Right hindlimb (tissue), 1 donor: ENCODE data around the gene VSTM4.

Experiments
- DNase-seq: peaks from one replicate; pipeline ENCODE4 v3.0.0-alpha.2; 2018

The VSTM4 gene, protein sequence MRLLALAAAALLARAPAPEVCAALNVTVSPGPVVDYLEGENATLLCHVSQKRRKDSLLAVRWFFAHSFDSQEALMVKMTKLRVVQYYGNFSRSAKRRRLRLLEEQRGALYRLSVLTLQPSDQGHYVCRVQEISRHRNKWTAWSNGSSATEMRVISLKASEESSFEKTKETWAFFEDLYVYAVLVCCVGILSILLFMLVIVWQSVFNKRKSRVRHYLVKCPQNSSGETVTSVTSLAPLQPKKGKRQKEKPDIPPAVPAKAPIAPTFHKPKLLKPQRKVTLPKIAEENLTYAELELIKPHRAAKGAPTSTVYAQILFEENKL

DNA sequence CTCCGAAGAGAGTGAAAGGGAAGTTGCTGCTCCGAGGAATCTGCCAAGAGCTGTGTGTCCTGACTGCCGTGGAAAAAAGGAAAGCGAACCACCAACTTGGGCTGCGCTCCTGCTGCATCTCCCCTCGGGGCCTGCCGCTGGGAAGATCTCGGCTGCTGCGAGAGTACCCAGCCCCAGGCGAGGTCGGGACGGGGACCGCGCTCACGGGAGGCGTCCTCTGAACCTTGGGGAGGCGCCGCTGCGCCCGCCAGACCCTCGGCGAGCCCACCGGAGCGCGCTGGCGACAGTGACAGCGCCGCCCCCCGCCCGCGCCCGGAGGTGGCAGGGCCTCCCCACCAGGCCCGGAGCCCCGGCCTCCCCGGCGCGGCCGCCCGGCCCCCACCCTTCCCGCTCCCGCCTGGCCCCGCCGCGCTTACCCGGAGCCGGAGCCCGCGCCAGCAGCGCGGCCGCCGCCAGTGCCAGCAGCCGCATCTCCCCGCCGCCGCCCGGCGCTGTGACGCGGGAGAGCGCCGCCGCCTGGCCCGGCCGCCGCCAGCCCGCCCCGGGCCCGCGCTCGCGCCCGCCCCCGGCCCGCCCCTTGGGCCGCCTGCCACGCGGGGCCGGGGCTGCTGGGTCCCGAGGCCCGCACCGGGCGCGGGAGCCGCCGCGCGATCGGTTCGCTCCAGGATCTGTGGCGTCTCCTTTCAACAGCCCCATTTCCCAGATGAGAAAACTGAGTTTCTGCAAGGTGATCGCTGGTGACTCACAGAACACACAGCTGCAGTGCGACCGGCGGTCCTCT is at the start of gene VSTM4:
VSTM4 (minus strand) TSS at position 508 of the 781 bp plus-strand sequence; CDS start at position 471, 37 bp downstream.
- DNase-seq, result peak; percentile 73

DNA sequence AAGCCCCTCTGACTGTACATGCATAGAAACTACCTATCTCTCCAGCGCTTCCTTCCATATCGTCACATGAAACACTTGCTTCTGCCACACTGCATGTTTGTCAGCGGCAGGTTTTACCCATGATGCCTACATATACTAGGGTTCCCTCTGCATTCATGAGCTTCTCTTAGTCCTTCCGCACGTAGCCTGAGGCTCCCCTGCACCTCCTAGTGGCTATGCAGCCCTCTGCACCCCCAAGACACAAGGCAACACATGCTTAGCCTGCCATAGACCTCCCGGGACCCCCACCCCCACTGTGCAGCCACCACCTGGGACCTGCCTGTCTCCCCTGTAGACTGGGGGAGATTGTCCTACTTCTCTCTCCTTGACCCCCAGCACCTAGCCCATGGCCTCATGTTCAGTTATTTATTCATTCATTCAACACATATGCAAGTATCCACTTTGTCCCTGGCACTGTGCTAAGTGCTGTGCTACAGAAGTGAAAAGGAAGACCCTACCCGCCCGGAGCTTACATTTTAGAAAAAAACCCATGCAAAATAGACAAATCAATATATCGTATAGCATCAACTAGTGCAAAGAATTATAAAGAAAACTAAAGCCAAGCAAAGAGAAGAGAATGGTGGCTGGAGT is 49.4 kb upstream of the VSTM4 start:
- DNase-seq, result peak; percentile 50

DNA sequence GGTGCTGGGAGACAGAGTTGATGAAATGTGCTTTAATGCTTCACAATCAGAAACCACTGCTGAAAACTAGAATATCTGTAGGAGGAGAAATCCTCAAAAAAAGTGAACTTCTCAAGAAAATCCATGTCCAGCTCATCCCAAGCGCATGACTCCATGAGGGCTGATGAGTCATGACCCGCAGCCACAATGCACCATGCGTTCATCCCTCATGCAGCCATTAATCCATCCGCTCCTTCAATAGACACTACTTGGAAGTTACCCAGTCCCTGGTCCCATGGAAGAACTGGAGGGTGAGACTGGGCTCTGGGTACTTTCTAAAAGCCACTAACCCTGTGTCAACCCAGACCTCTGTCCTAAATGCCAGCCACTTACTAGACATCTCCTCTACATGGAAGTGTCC is 48.4 kb upstream of the VSTM4 start:
- no peak for DNase-seq

DNA sequence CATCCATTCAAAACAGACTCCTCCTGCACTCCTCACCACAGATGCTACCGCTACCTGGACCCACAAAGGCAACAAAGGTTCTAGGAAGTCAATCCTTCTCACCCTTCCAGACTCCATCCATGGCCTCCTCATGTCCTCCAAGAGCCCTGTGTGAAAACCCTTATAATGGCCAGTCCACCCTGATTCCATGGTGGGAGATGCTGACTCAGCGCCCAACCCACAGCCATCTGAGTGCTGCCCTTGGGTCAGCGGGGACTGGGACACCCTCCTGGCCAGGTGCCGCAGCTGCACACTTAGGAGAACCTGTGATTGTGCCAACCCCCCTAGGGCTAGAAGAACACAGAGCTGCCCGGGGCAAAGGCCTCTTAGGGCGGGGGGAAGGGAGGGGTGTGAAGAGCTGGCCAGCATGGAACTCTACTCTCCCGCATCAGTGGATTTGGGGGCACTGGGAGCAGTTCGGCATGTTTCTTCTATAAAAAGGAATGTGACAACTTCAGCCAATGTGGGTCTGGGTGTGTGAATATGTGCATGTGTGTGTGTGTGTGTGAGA is 47.5 kb upstream of the VSTM4 start:
- DNase-seq, result no peak

DNA sequence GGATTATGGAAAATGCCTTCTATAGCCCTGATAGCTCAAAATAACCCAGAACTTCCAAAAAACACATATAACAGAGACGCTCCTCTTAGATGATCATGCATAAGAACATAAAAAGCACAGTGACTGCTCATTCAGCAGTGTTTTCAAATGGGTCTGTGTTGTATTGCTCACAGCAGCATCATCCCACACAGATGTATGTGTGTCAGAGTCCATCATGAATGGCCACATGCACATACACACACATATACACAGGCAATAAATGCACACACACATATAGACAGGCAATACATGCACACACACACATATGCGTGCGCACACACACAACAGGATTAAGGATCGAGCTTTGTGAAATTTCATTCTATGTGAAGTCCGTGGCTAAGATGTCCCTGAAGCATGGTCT is 46.7 kb upstream of the VSTM4 start:
- DNase-seq, result no peak

DNA sequence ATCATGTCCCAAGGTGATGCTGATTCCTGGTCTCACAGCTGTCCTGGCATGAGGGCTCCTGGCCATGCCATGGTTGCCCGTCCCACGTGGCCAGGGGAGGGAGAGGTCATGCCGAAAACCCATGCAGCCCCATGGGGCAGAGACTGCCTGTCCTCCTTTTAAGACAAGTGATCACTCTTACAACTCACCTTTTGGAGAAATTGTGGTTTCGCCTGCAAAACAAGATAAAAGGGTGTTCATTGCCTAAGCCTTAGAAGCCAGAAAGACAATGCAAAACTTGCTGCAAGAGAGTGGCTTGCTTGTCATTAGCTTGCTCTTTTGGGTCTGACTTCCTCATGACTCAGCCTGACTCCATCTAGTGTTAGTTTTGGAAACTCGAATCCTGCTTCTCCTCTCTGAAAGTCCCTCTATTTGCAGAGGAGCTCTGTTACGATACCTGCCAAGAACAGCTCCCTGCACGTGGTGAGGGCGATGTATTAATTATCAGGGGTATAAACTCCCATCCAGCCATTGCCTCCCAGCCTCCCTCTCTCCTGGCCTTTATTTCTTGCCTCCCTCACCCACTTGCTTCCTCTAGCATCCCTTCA is 46.2 kb upstream of the VSTM4 start:
- no peak for DNase-seq

DNA sequence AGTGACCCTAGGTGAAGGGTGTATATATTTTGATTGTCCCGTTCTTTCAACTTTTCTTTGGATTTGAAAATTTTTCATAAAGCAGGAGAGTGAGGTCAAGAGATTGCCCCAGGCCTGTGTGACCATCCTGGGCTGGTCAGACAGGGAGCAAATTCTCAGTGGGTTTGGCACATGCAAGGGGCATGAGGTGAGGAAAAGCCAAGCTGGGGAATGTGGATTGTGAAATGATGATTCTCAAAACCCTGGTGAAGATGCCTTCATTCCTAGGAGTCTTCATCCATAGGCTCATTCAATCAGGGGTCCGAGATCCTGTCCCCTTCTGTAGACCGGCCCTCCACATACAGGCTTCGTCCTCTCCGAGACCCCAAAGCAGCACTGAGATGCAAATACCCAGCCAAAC is 45.5 kb upstream of the VSTM4 start:
- DNase-seq, result no peak

DNA sequence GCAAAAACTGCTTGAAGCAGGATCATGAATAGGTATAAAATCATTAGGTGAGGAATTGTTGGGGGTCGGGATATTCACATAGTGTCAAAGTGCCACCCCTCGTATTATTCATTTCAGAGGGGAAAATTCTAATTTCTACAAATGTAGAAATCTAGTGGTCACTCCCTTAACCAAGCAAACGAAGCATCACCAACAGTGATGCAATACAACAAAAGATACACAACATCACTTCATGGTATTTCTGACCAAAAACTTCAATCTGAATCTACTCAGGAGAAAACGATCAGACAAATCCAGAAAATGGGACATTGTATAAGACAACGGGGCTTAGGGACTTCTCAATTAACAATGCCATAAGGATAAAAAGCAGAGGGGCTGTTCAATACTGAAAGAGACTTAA is 44.8 kb upstream of the VSTM4 start:
- DNase-seq, result no peak

DNA sequence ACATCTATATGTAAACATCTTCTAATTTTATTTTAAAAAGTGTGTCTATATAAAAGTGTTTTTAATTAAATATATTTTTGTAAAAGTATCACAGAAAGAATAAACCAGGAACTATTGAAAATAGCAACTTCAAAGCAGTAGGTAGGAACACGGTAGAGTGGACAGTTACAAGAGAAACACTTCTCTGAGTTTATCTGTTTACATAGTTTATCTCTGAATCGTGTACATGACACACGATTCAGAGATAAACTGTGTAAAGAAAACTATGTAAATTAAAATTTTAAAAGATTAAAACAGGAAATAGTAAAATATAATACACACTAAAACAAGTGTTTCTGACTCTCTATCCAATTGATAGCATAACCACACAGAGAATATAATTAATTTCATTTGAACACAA is 43.6 kb upstream of the VSTM4 start:
- DNase-seq, result no peak

DNA sequence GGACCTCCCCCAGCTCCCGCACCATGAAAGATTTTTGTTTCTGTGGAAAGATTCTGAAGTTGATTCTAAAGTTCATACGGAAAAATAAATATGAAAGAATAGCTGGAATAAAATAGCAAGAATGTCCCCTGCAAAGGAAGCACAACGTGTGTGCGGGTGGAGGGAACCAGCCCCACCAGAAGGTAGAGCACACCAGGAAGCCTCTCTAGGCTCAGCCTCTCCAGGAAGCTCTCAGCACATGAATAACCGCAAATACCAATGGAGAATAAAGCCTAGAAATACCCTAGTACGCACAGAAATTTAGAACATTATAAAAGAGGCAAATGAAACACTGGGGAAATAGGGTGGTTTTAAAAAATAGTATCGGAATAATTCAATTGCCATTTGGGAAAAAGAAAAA is 43.1 kb upstream of the VSTM4 start:
- no peak for DNase-seq

DNA sequence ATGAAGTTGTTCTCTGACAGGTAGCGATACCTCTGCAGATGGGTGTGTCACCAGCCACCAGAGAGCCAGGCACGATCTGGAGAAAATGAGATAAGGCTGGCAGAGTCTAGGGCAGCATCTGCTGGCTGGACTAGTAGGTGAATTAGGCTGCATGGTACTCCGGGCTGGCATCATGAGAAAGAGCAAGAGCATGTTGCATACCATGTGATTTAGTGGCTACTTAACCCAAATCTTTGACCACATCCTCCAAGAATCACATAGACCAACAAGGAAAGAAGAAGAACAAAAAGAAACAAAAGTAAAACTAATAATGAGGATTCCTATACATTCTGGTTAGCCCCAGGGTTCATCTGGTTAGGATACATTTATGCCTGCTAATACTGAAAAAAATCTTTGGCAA is 41.9 kb upstream of the VSTM4 start:
- DNase-seq, result no peak

DNA sequence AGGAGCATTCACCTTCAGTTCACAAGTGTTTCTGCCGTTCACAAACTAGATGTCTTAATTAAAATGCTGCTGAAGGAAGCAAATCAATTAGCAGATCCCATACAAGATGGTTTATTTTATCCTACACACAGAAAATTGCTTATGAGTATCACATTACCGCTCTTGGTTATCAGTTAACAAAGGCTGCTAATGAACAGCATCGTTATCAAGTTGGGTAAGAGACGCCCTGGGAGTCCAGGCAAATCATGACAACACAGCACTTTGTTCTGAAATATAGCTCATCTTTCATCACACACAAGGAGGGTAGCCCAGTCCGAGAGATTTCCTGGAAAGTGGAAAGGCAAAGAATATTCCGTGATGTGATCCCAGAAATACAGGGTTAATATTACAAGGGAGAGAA is 39.3 kb upstream of the VSTM4 start:
- DNase-seq, result no peak

DNA sequence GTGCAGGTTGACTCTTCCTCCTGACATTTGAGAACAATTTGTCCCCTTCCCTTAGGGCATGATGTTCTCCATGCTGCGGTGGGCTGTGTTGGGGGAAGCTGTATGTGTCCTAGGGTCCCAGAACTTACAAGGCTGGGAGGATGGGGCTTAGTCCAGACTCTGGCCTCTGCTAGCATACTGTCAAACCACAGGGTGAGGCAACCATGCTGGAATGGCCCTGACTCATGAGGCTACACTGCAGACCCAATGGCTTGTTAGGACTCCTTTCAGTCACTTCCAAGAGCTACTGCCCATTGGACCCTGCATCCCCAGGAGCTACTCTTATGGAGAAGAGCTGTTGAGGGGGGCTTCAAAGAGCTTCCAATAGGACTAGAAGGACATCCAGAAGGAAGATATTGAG is 38.6 kb upstream of the VSTM4 start:
- no peak for DNase-seq

DNA sequence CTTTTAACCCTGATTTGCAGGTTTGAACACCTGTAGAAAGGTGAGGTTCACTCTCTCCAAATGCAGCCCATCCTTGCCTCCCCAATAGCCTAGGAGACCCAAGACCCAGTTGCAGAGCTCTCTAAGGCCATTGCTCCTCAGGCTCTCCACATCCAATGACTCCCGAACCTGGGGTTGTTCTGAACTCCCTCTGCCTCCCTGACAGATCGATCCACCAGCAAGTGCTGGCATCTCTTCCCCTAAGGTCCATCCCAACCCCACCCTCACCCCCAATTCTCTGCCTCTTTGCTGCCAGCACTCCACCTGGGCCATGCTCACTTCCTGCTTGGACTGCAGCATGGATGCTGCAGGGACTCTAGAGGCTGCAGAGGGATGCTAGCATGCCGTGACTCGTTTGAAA is 37.8 kb upstream of the VSTM4 start:
- no peak for DNase-seq

DNA sequence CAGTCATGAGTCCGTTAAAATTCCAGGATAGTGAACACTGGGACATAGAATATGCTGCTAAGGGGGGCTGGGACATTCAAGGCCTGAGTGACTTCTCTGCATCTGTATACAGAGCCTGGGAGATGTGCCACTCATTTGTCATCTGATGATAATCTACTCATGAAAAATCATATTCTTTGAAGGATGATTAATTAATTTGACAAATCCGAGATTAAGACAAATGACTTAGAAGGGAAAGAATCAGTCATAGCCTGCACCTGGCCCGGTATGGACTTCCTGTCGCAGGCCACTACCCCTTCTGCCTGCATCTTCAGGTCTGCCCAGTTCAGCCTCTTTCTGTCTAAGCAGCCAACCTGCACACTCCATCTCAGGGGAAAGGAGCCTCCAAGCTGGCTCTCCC is 37.3 kb upstream of the VSTM4 start:
- no peak for DNase-seq

DNA sequence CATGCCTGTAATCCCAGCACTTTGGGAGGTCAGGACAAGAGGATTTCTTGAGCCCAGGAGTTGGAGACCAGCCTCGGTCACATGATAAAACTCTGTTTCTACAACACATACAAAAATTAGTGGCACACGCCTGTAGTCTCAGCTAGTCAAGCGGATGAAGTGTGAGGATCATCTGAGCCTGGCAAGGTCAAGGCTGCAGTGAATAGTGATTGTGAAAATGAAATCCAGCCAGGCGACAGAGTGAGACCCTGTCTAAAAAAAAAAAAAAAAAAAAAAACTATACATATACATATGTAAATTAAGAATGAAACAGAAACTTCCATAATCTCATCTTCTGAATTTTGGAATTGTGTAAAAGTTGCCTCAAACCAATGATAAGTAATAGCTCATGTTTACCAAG is 36.7 kb upstream of the VSTM4 start:
- DNase-seq, result no peak

DNA sequence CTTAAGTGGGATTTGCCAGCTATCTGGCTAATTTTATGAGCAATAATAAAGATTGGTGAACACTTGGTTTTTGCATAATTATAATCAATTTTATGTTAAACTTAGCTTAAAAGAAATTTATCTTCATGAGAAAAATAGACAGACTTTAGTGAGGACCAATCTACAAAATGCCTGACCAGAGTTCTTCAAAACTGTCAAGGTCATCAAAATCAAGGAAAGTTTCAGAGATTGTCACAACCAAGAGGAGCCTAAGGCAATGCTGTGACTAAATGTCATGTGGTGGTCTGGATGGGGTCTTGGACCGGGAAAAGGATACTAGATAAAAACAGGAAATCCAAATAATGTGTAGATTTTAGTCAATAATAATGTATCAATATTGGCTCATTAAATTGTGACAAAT is 36.2 kb upstream of the VSTM4 start:
- no peak for DNase-seq

DNA sequence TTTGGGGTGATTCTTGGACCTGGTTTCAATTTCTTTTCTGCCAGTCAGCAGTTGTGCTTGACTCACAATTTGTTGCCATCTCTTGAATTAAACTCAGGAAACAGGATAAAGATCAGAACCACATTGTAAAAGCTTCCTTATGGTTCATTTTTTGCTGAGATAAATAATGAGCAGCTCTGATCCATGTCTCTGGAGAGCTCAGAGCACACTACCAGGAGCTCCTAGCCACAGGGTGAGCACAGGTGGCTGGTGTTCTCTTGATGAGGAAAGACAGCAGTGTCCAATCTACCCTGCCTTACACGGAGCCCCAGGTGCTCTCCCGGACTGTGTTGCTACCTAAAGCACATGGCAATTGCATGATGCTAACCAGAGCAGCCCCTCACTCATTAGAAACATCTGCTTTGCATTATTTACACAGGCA is 35.7 kb upstream of the VSTM4 start:
- DNase-seq, result no peak

DNA sequence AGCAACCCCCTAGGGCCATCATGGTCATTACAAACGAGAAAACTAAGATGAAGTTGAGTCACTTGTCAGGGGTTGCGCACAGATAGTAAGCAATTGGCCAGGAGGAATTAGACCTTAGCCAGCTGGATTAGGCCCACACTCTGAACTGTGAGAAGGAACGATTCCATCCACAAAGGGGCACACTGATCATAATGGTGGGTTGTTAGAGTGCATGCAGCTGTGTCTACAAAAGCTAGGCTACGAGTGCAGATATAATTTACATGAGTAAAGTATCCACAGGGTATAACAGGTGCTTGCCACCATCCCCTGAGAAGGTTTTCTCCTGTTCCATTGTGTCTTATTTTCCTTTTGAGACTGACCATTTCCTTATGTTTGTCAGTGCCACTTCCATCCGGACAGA is 35.1 kb upstream of the VSTM4 start:
- DNase-seq, result no peak

DNA sequence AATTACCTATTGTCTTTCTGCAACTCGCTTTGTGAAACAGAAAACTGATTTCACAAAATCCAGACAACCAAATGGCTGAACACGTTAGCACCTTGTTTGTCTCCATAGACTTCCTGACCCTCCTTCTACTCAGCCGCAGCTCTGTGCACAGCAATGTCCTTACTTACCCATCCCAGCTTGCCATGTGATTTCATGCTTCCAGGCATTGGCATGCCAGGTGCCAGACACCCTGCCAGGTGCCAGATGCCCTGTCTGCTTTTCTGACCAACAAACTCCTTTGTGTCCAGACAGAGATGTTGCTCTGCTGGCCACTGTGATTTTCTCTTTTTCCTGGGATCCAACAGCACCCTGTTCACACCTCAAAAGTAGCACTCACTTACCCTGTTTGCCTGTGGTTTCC is 34.6 kb upstream of the VSTM4 start:
- DNase-seq, result no peak

DNA sequence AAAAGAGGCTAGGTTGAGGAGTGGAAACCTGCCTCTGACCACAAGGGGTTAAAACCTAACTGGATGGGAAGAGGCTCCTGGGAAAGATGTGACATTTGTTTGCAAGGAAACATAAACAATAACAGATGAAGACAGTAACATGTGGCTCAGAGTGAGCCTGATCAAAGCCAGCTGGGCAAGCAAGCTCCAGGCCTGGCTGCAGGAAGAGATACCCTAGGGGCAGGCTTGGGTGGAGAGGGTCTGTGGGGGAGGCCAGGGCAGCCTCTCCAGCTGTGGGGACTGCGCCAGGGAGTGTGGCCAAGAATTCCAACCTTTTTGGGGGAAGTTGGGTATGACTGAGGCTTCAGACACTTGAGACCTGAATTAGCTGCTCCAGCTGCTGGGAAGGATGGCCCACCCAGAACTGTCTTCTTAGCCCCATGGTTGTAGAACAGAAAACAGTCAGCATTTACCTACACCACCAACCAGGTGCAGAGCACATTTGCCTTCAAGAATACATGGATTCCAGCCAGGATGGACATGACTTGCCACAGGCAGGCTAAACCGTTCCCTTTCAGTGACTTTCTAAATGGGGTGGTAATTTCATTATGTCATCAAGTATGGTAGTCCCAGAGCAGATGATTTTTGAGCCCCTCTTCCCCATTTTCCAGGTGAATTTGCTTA is 28.9 kb upstream of the VSTM4 start:
- DNase-seq, result peak; percentile 81

DNA sequence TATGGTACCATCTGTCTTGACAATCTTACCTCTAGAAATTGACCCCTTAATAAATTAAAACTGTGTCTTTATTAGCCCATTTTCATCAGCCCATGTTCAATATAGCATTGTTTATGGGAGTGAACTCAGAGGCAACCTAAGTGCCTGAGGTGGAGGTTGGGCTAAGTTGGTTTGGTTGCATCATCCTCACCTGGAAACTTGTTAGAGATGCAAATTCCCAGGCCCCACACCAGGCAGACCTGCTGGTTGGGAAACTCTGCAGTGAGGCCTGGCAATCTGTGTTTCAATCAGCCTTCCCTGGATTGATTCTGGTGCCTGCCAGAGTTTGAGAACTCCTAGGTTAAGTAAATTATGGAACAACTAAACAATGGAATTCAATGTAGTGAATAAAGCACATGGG is 27.9 kb upstream of the VSTM4 start:
- no peak for DNase-seq
